GM21390 (cell line): ENCODE measurements around the gene SYNC.
"Not testable (repeated sequence)": the region's sequence is repeated elsewhere in the genome, so short reads cannot be mapped to it uniquely, and the experiment has no call there.

Experiments used
- ATAC-seq: cut with Tn5 transposase; IDR thresholded peaks from one replicate; pipeline ENCODE4 v1.9.1; 2021; ENCODE audit not compliant: unreplicated experiment

SYNC gene

GRCh38 chr1:32647308-32648134 lies 55.0 kb downstream of the SYNC start:
- no peak for ATAC-seq

DNA sequence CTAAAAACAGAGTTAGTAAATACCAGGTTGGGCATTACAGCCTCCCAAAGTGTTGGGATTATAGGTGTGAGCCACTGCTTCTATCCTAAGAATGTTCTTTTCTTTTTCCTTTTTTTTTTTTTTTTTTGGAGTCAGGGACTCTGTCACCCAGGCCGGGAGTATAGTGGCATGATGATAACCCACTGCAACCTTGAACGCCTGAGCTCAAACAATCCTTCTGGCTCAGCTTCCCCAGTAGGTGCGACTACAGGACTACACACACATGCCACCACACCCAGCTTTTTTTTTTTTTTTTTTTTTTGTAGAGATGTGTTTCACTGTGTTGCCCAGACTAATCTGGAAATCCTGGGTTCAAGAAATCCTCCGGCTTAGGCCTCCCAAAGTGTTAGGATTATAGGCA lies 58.1 kb downstream of the SYNC start:
- no peak for ATAC-seq

DNA sequence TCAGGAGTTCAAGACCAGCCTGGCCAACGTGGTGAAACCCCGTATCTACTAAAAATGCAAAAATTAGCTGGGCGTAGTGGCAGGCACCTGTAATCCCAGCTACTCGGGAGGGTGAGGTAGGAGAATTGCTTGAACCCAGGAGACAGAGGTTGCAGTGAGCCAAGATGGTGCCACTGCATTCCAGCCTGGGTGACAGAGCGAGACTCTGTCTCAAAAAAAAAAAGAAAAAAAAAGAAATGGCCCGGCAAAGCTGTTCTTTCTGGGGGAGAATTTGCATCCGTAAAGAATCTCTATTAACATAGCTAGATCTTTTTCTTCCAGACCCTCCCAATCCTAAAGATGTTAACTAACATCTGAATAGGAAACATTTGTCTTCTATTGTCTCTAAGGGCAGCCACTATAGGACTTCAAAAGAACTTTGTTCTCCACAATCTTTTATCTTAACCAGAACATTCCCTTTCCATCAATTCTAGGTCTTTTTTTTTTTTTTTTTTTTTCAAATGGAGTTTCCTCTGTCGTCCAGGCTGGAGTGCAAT lies 60.2 kb downstream of the SYNC start:
- ATAC-seq = not testable (repeated sequence)

DNA sequence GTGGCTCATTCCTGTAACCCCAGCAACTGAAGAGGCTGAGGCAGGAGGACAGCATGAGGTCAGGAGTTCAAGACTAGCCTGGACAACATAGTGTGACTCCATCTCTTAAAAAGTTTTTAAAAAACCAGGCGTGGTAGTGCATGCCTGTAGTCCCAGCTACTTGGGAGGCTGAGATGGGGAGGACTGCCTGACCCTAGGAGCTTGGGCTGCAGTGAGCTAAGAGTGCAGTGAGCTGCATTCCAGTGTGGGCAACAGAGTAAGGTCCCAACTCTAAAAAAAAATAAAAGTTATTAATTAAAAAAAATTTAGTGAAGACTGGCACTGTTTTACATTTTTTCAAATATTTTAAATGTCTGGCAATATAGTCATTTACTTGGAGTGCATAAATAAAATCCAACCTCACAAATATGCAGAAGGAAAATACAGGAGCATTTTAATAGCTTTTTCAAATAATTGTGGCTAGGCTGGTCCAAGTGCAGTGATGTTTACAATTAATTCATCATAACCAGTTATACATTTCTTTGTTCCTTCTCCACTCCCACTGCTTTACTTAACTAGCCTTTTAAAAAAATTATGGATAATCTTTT lies 63.0 kb downstream of the SYNC start:
- ATAC-seq = no peak

DNA sequence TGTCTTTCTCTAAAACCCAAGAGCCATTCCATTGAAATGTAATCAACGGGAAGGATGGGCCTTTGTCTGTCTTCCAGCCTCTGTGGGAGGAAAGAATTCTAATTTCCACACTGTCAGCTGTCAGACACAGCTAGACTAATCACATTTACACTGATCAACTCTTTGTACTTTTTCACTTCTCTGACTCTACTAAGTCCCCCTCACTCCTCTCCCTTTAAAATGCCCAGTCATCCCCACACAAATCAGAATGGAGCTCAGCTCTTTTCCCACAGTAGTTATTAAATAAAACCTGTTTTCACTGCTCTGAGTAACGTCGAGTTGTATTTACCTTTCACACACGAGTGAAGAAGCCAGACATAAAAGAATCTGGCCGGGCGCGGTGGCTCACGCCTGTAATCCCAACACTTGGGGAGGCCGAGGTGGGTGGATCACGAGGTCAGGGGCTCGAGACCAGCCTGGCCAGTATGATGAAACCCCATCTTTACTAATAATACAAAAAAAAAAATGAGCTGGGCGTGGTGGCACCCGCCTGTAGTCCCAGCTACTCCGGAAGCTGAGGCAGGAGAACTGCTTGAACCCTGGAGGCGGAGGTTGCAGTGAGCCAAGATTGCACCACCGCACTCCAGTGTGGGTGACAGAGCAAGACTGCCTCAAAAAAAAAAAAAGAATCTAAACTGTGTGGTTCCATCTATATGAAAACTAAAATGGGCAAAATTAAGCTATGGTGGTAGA lies 65.5 kb downstream of the SYNC start:
- ATAC-seq = no peak

DNA sequence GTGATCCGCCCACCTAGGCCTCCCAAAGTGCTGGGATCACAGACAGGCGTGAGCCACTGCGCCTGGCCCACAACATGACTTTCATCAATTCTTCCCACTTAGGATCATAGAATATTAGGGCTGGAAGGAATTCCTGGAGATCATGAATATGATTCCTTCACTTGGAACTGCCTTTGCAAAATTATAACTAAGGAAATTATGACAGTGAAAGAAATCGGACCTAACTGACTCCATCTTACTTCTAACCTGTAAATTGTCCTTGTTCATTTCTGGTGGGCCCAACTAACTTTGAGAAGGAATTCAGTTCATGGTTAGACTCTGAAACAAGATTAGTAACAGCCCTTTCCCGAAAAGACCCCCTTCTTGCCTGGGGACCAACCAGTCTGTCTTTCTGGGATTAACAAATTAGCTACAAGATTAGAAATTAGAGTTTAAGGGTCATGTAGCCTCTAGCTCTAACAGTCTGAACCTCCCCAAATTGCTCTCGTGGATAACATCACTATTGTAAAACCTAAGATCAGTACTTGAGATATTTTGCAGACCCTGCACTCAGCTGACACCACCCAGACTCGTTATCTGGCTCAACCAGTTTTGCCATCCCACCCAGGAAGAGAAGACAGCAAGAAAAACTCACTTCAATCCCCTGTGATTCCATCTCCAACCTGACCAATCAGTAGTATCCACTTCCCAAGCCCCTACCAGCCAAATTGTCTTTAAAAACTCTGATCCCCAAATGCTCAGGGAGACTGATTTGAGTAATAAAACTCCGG lies 66.9 kb downstream of the SYNC start:
- ATAC-seq = no peak

- no peak for ATAC-seq
These were observed 69.7 kb downstream of the SYNC start for GRCh38 chr1:32632829-32633228.

- ATAC-seq = not testable (repeated sequence)
These were observed 72.4 kb downstream of the SYNC start for GRCh38 chr1:32630173-32630572.
